K562 (cell line): ENCODE data around the gene CNTF. TPM values are rescaled to one million over a fixed set of nuclear protein-coding genes. Genes with fewer than 3 reads are reported as not detected.

Source experiments
- C11orf30 ChIP-seq: fragments of 450-650 bp; IDR thresholded peaks from 2 replicates; pipeline ENCODE4 v1.6.1; 2016; ENCODE audit warnings: low read depth, mild to moderate bottlenecking
- CXXC5 ChIP-seq: fragments of 250-450 bp; sonication (Bioruptor Pico); IDR thresholded peaks from 2 replicates; pipeline ENCODE4 v1.8.0; 2022; ENCODE audit warnings: inconsistent platforms, mild to moderate bottlenecking, moderate library complexity
- E2F6 ChIP-seq, 2 experiments: IDR thresholded peaks; 2 replicates each; pipeline ENCODE4 v1.6.1; 2011; ENCODE audit warnings: borderline replicate concordance in 1 of 2, control low read depth in 1 of 2, low read depth in 1 of 2, low read length in 1 of 2, mild to moderate bottlenecking in 1 of 2, mixed read lengths in 1 of 2, moderate library complexity in 1 of 2; ENCODE audit not compliant: insufficient read depth in 1 of 2, insufficient read length in 1 of 2, poor library complexity in 1 of 2, severe bottlenecking in 1 of 2; ENCODE audit errors: extremely low read depth in 1 of 2
- ETS1 ChIP-seq: conservative IDR thresholded peaks from 2 replicates; pipeline ENCODE4 v1.6.1; 2011; ENCODE audit warnings: low read depth, mild to moderate bottlenecking, low read length; ENCODE audit not compliant: control insufficient read depth
- ETV1 ChIP-seq: fragments of 450-650 bp; conservative IDR thresholded peaks from 2 replicates; pipeline ENCODE4 v1.6.1; 2016; ENCODE audit warnings: missing genetic modification characterization, control low read depth, low read depth, missing compliant biosample characterization
- FOXK2 ChIP-seq, 2 experiments: fragments of 450-650 bp; IDR thresholded peaks in 1 of 2; conservative IDR thresholded peaks in 1 of 2; 2 replicates each; pipeline ENCODE4 v1.6.1; 2016; ENCODE audit warnings: low read depth in 2 of 2, mild to moderate bottlenecking in 1 of 2
- GABPB1 ChIP-seq: sonication (generic); formaldehyde crosslinking; IDR thresholded peaks from 2 replicates; pipeline ENCODE4 v1.8.0; 2022; ENCODE audit warnings: mild to moderate bottlenecking, missing genetic modification reagents
- HOMEZ ChIP-seq: fragments of 250-450 bp; sonication (Bioruptor Pico); IDR thresholded peaks from 2 replicates; pipeline ENCODE4 v1.4.0; 2020; ENCODE audit warnings: mild to moderate bottlenecking, moderate library complexity
- MAX ChIP-seq: sonication (generic); formaldehyde crosslinking; IDR thresholded peaks from 2 replicates; pipeline ENCODE4 v1.9.0; 2022; ENCODE audit warnings: mild to moderate bottlenecking, missing genetic modification reagents
- MAZ ChIP-seq, 2 experiments: fragments of 450-650 bp in 1 of 2; sonication (generic) in 1 of 2; formaldehyde crosslinking; IDR thresholded peaks in 1 of 2; conservative IDR thresholded peaks in 1 of 2; 2 replicates each; pipeline versions ENCODE4 v1.4.0 to v1.5.0; 2020; ENCODE audit warnings: mild to moderate bottlenecking in 1 of 2, missing genetic modification reagents in 1 of 2
- MBD2 ChIP-seq: sonication (generic); IDR thresholded peaks from 2 replicates; pipeline ENCODE4 v1.6.1; 2016; ENCODE audit warnings: low read depth, borderline replicate concordance
- MYC ChIP-seq, 2 experiments: fragments of 250-450 bp in 1 of 2; sonication (Bioruptor Pico) in 1 of 2; IDR thresholded peaks; 2 replicates each; pipeline versions ENCODE4 v1.5.1 to v1.6.1; 2012 to 2021; ENCODE audit warnings: low read depth in 2 of 2, borderline replicate concordance in 1 of 2, improper control_type of control experiment in 1 of 2, low read length in 1 of 2, mild to moderate bottlenecking in 1 of 2, moderate library complexity in 1 of 2
- POLR2G ChIP-seq: fragments of 200-400 bp; formaldehyde crosslinking; IDR thresholded peaks from 2 replicates; pipeline ENCODE4 v1.6.1; 2017; ENCODE audit warnings: low read depth, mild to moderate bottlenecking, antibody characterized with exemption, low read length, moderate library complexity
- PTBP1 ChIP-seq: fragments of 200-400 bp; formaldehyde crosslinking; IDR thresholded peaks from 2 replicates; pipeline ENCODE4 v1.6.1; 2017; ENCODE audit warnings: low read depth, low read length
- SAP30 ChIP-seq: fragments of 200-600 bp; sonication (generic); IDR thresholded peaks from 2 replicates; pipeline ENCODE4 v1.6.1; 2012; ENCODE audit warnings: borderline replicate concordance, low read depth, mild to moderate bottlenecking, moderate library complexity, low read length, control low read depth, inconsistent platforms; ENCODE audit not compliant: insufficient read depth, poor library complexity, severe bottlenecking
- SMARCA4 ChIP-seq: fragments of 450-650 bp; IDR thresholded peaks from 2 replicates; pipeline ENCODE4 v1.6.1; 2016
- SP1 ChIP-seq: sonication (generic); formaldehyde crosslinking; IDR thresholded peaks from 2 replicates; pipeline ENCODE4 v1.8.1; 2022; ENCODE audit warnings: mild to moderate bottlenecking, missing genetic modification reagents
- ZBTB12 ChIP-seq: fragments of 250-450 bp; sonication (Bioruptor Pico); IDR thresholded peaks from 2 replicates; pipeline ENCODE4 v1.4.0; 2020
- ZNF354B ChIP-seq: fragments of 250-450 bp; sonication (Bioruptor Pico); IDR thresholded peaks from 2 replicates; pipeline ENCODE4 v1.4.0; 2020
- ZNF384 ChIP-seq: IDR thresholded peaks from 2 replicates; pipeline ENCODE4 v1.6.1; 2012; ENCODE audit warnings: low read depth, low read length, improper control_type of control experiment
- ZNF76 ChIP-seq: fragments of 250-450 bp; sonication (Bioruptor Pico); IDR thresholded peaks from 2 replicates; pipeline ENCODE4 v1.4.0; 2020; ENCODE audit warnings: mild to moderate bottlenecking, moderate library complexity, borderline replicate concordance
- polyA plus RNA-seq, 8 experiments: library from polyadenylated mRNA; depleted of rRNA in 4 of 8; stranded (reverse) in 5 of 8; unstranded in 3 of 8; fragments of >200 nt; fragmentation: Nextera tagmentation in 2 of 8; fragmentation: Illumina TruSeq in 1 of 8; extraction: Ambion mirVana in 2 of 8; extraction: Trizol in 1 of 8; gene quantifications; 2 replicates each; pipeline versions ENCODE4 v1.2.1 to v1.2.3, GENCODE V29; 2011 to 2014; ENCODE audit warnings: inconsistent platforms in 1 of 8, missing spikeins in 1 of 8
- total RNA-seq, 7 experiments: library from RNA; depleted of rRNA in 6 of 7; stranded (reverse); fragments of >200 nt in 6 of 7; fragmentation: Illumina TruSeq in 2 of 7; extraction: Trizol in 2 of 7; gene quantifications; 2 replicates each; pipeline versions ENCODE4 v1.2.1 to v1.2.3, GENCODE V29; 2011 to 2021; ENCODE audit warnings: low replicate concordance in 1 of 7

Gene CNTF
- total and polyA plus RNA-seq, 9 of the 15 experiments (the other 6 are each of a cell fraction or from before 2014, with no cell fraction given) = 0.17 to 5.0 (median 2.3) TPM

- TF ChIP-seq ETV1 (tag) = peak; percentile 88; the same call in 1 of the 2 replicates
- peak; percentile 90 for TF ChIP-seq ZNF384
- TF ChIP-seq FOXK2 (conservative IDR thresholded peaks at IDR 0.05 in 1 of 2, IDR thresholded peaks at IDR 0.05 in 1 of 2; ENCODE audit: low read depth in 2 of 2) = peak; percentile 96 to 97
- no peak for TF ChIP-seq PTBP1
- TF ChIP-seq ZNF76 = peak; percentile 7; the same call in 1 of the 2 replicates
- no peak for TF ChIP-seq SAP30
- peak; percentile 76 for TF ChIP-seq SP1
- peak; percentile 91 for TF ChIP-seq GABPB1 (CRISPR knock-in tag)
- no peak for TF ChIP-seq ZNF354B (CRISPR knock-in tag)
- 0 out of 2 replicates have a peak, but pooled peaks have one; percentile 21 for TF ChIP-seq MAX
- TF ChIP-seq ZBTB12 (CRISPR knock-in tag) = peak; percentile 63; the same call in 1 of the 2 replicates
- TF ChIP-seq MAZ (CRISPR knock-in tag; conservative IDR thresholded peaks at IDR 0.05 in 1 of 2, IDR thresholded peaks at IDR 0.05 in 1 of 2) = peak in 1 of 2 experiments; percentile 62; a peak in 1 of 4 replicates
- TF ChIP-seq CXXC5 (CRISPR knock-in tag) = peak; percentile 88
- TF ChIP-seq C11orf30 = peak; percentile 31; the same call in 1 of the 2 replicates
- peak; percentile 19 to 39 for TF ChIP-seq E2F6 (IDR thresholded peaks at IDR 0.05; ENCODE audit: borderline replicate concordance in 1 of 2, extremely low read depth in 1 of 2, insufficient read depth in 1 of 2, insufficient read length in 1 of 2, low read depth in 1 of 2, low read length in 1 of 2, poor library complexity in 1 of 2, severe bottlenecking in 1 of 2)
- peak; percentile 70 for TF ChIP-seq MYC (IDR thresholded peaks at IDR 0.05; ENCODE audit: low read depth, low read length)
- no peak for TF ChIP-seq MYC (CRISPR knock-in tag; IDR thresholded peaks at IDR 0.05; ENCODE audit: borderline replicate concordance, low read depth)
- TF ChIP-seq POLR2G = peak; percentile 66
- 0 out of 2 replicates have a peak, but pooled peaks have one; percentile 45 for TF ChIP-seq MBD2
- TF ChIP-seq HOMEZ = no peak
- peak; percentile 70; the same call in 1 of the 2 replicates for TF ChIP-seq ETS1
- 0 out of 2 replicates have a peak, but pooled peaks have one; percentile 8 for TF ChIP-seq SMARCA4
These were observed 44.3 kb upstream of the CNTF start (continued) for GRCh38 chr11:58578136-58578634.
